KBM-7 (cell line): Measurements from ENCODE around the gene NFU1.
"Not testable (repeated sequence)": the region's sequence is repeated elsewhere in the genome, so short reads cannot be mapped to it uniquely, and the experiment has no call there.

Experiments used
- DNase-seq: peaks from one replicate; pipeline ENCODE4 v3.0.0-alpha.2; 2015
- in situ Hi-C: fragments of 300-500 bp; cut with MboI; formaldehyde crosslinking; loops from 2 replicates; pipeline ENCODE4 v1.14.3; 2020; ENCODE audit warnings: low sequenced_read_pairs, low pct_unique_long_range_greater_than_20kb, mixed read lengths

NFU1 gene

DNA sequence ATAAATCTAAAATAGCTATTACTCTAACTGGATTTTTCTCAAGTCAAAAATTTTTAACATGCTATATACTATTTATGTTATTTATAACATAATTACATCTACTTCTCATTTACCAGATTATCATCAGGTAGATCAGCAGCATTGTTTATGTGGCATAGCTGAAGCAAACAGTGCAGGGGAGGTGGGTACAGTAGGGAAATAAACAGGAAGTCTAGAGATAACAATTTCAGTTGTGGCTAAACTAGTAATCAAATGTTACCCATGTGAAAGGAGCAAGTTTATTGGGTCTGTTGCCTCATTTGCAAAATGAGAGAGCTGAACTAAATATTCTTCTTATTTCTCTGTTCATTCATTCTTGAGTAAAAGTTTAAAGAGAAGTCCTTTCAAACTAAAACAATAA, 77.9 kb downstream of the NFU1 start:
- in situ Hi-C loops: no loop called here
- DNase-seq: no peak

DNA sequence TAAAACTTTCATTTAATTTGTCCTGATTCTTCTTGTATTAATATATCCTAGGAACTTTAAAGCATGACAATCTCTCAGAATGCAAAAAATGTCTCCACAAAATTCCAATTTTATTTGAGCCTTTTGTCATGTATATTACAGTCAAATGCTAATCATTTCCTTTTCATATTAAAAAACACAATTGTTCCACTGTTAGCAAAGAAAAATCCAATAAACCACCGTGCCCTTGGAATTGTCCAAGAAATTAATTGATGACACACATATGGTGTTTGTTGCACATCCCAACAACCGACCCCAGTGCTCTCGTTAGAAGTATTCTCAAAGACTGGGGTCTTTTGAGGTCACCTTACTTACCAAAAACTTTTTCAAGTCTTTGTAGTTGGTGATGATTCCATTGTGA, 78.3 kb downstream of the NFU1 start:
- no peak for DNase-seq
- in situ Hi-C loops: no loop called here

GRCh38 chr2:69356471-69356870, 80.8 kb downstream of the NFU1 start:
- in situ Hi-C loops: no loop called here
- DNase-seq: no peak

- DNase-seq, in situ Hi-C loops: not testable (repeated sequence)
Observed at GRCh38 chr2:69354976-69355375, 82.3 kb downstream of the NFU1 start.

DNA sequence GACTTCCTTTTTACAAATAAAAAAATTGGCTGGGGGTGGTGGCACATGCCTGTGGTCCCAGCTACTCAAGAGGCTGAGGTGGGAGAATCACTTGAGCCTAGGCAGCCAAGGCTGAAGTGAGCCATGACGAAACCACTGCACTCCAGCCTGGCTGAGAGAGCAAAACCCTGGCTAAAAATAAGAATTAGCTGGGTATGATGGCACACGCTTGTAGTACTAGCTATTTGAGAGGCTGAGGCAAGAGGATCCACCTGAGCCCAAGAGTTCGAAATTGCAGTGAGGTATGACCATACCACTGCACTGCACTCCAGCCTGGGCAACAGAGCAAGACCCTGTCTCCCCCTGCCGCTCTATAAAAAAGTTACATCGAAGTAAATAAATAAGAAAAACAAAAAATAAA, 83.9 kb downstream of the NFU1 start:
- in situ Hi-C loops: no loop called here
- no peak for DNase-seq

GRCh38 chr2:69348781-69349180, 88.5 kb downstream of the NFU1 start:
- in situ Hi-C loops: no loop called here
- DNase-seq: no peak
